ENCODE results near the gene DAAM1.

The DAAM1 gene

GRCh38 chr14:59186306-59186705, 2.2 kb upstream of the DAAM1 start:
- no peak overlapping the region for H3K4me3 ChIP-seq (ENCODE audit: low read depth, low read length)
- no peak for TF ChIP-seq CTCF (IDR thresholded peaks at IDR 0.05; ENCODE audit: low read depth, low read length)

- no peak for TF ChIP-seq CTCF (IDR thresholded peaks at IDR 0.05; ENCODE audit: low read depth, low read length)
- no peak overlapping the region for H3K4me3 ChIP-seq (ENCODE audit: low read depth, low read length)
Measured at GRCh38 chr14:59187118-59187517, 1.3 kb upstream of the DAAM1 start.

- no peak for TF ChIP-seq CTCF (IDR thresholded peaks at IDR 0.05; ENCODE audit: low read depth, low read length)
- H3K4me3 ChIP-seq (ENCODE audit: low read depth, low read length), result peak overlapping the region; percentile 91
Measured at GRCh38 chr14:59187802-59188460, 536 bp upstream of the DAAM1 start.

GRCh38 chr14:59189091-59189785, 771 bp downstream of the DAAM1 start:
- TF ChIP-seq CTCF (IDR thresholded peaks at IDR 0.05; ENCODE audit: low read depth, low read length), result no peak
- H3K4me3 ChIP-seq (ENCODE audit: low read depth, low read length), result peak overlapping the region; percentile 91

- peak overlapping the region; percentile 91 for H3K4me3 ChIP-seq (ENCODE audit: low read depth, low read length)
- TF ChIP-seq CTCF (IDR thresholded peaks at IDR 0.05; ENCODE audit: low read depth, low read length), result no peak
Measured at GRCh38 chr14:59189786-59190368, 1.4 kb downstream of the DAAM1 start.

GRCh38 chr14:59190372-59190771, 1.9 kb downstream of the DAAM1 start:
- no peak for TF ChIP-seq CTCF (IDR thresholded peaks at IDR 0.05; ENCODE audit: low read depth, low read length)
- peak overlapping the region; percentile 91 for H3K4me3 ChIP-seq (ENCODE audit: low read depth, low read length)

- TF ChIP-seq CTCF (IDR thresholded peaks at IDR 0.05; ENCODE audit: low read depth, low read length), result no peak
- no peak overlapping the region for H3K4me3 ChIP-seq (ENCODE audit: low read depth, low read length)
Measured at GRCh38 chr14:59195912-59196311, 7.4 kb downstream of the DAAM1 start.

All from WI38 (cell line).